HS-27A (cell line): ENCODE measurements around the gene OR2J3.
"Not testable (repeated sequence)": the region's sequence is repeated elsewhere in the genome, so short reads cannot be mapped to it uniquely, and the experiment has no call there.

Source experiments
- DNase-seq: peaks from one replicate; pipeline ENCODE4 v3.0.0-alpha.2; 2012; ENCODE audit warnings: low read depth, missing footprints

The OR2J3 gene

GRCh38 chr6:29107758-29108157, at the start of gene OR2J3:
Gene OR2J3, plus strand, starts transcription at chr6:29108058. Its CDS starts 3,833 bp downstream, at chr6:29111891.
- DNase-seq, result no peak

GRCh38 chr6:29071831-29072723, 35.8 kb upstream of the OR2J3 start:
- DNase-seq, result peak; percentile 34

- DNase-seq, result no peak
Observed at GRCh38 chr6:29079203-29079602, 28.7 kb upstream of the OR2J3 start.

GRCh38 chr6:29081312-29081711, 26.5 kb upstream of the OR2J3 start:
- DNase-seq, result no peak

- DNase-seq, result no peak
Observed at GRCh38 chr6:29082457-29082856, 25.4 kb upstream of the OR2J3 start.

GRCh38 chr6:29087213-29087612, 20.6 kb upstream of the OR2J3 start, which contains the start of gene OR2B3:
Gene OR2B3, minus strand, starts transcription at chr6:29087313. Its CDS starts 65 bp downstream, at chr6:29087248.
- DNase-seq, result no peak

DNA sequence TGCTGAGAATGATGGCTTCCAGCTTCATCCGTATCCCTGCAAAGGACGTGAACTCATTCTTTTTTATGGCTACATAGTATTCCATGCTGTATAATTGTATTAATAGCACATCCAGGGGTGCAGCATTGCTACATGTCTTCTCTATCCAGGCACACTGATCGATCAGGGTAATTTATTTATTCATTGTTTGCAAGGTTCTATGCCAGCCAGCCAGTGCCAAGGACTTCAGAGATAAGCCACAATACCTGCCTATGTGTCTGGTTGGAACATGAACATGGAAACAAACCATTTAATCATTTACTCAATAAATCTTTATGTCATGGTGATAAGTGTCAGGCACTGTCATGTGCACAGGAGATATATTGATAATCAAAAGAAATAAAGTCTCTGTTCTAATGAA, 14.9 kb upstream of the OR2J3 start:
- DNase-seq, result no peak

GRCh38 chr6:29097803-29098202, 10.1 kb upstream of the OR2J3 start:
- DNase-seq, result no peak

- no peak for DNase-seq
Observed at GRCh38 chr6:29099190-29099589, 8.7 kb upstream of the OR2J3 start, which contains the start of gene OR2J1. Gene OR2J1, plus strand, starts transcription at chr6:29099490. Its CDS starts 1,453 bp downstream, at chr6:29100943.

DNA sequence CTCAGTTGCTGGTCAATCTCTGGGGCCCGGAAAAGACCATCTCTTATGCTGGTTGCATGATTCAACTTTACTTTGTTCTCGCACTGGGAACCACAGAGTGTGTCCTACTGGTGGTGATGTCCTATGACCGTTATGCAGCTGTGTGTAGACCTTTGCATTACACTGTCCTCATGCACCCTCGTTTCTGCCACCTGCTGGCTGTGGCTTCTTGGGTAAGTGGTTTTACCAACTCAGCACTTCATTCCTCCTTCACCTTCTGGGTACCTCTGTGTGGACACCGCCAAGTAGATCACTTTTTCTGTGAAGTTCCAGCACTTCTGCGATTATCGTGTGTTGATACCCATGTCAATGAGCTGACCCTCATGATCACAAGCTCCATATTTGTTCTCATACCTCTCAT, 4.3 kb downstream of the OR2J3 start:
- DNase-seq, result no peak

GRCh38 chr6:29114964-29115363, 7.1 kb downstream of the OR2J3 start:
- DNase-seq, result not testable (repeated sequence)

GRCh38 chr6:29129326-29130012, 21.6 kb downstream of the OR2J3 start:
- DNase-seq, result no peak

- DNase-seq, result no peak
Observed at GRCh38 chr6:29130644-29131043, 22.8 kb downstream of the OR2J3 start.

GRCh38 chr6:29131691-29132090, 23.8 kb downstream of the OR2J3 start:
- no peak for DNase-seq

- DNase-seq, result no peak
Observed at GRCh38 chr6:29137724-29138123, 29.9 kb downstream of the OR2J3 start.

DNA sequence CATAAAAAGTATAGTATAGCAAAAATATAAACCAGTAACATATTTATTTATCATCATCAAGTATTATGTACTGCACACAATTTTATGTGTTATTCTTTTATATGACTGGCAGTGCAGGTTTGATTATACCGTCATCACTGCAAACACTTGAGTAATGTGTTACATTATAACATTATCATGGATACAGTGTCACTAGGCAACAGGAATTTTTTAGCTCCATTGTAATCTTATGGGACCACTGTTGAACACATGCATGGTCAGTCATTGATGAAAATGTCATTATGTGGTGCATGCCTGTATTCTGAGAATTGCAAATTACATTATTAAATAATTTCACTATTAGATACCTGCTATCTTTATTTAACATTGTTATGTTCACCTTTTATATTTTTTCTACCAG, 33.7 kb downstream of the OR2J3 start:
- DNase-seq, result no peak

DNA sequence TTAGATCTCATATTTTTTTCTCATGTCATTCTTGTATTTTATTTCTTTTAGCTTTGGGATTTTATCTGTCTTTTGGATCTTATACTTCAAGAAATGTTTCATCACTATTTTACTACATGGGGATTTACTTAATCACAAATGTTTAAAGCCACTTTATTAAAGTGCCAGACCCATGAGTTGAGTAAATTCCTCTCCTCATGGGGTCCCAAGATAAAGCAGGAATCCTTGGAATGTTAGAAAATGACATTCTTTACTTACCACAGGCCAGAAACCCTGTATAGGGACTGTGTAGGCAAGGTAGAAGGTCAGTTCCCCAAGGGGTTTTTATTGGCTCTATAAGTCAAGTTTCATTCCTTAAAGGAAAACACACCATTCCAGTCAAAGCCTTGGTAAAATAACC, 34.5 kb downstream of the OR2J3 start:
- DNase-seq, result peak; percentile 70

GRCh38 chr6:29146179-29146578, 38.3 kb downstream of the OR2J3 start:
- DNase-seq, result no peak

DNA sequence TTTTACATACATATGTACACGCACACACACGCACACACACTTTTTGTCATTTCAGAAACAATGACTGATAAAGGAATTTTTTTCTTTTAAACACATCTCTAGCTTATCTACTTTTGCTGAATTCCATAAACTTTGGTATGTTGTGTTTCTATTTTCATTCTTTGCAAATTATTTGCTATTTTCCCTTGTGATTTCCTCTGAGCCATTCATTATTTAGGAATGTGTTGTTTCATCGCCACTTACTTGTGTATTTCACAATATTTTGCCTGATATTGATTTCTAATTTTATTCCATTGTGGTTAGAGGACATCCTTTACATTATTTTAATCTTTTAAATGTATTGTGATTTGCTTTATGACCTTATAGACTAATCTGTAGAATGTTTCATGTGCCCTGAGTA, 39.2 kb downstream of the OR2J3 start:
- no peak for DNase-seq

GRCh38 chr6:29149444-29149843, 41.6 kb downstream of the OR2J3 start:
- not testable (repeated sequence) for DNase-seq

- no peak for DNase-seq
Observed at GRCh38 chr6:29153083-29153482, 45.2 kb downstream of the OR2J3 start.

- not testable (repeated sequence) for DNase-seq
Observed at GRCh38 chr6:29155182-29155581, 47.3 kb downstream of the OR2J3 start.

DNA sequence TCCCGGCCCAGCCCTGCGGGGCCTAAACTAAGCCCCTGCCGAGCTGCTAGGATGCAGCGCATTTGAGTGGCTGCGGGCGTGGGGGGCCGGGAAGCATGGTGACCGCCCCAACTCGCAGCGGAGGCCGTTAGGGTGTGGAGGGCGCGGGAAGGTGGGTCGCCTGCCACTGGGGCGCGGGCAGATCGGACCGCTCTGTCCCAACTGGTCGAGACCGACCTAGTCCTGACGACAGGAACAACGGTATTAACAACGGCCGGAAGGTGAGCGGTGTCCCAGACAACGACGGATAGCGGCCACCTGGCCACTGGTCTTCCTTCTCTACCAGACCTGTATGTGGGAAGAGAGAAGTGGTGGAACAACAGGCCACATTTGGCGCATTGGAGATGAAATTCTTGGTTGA, 52.1 kb downstream of the OR2J3 start:
- DNase-seq, result not testable (repeated sequence)
